Karpas-422 (cell line): ENCODE data around the gene ERBB4. TPM values are rescaled to one million over a fixed set of nuclear protein-coding genes. Genes with fewer than 3 reads are reported as not detected.

Experiments
- DNase-seq: peaks from one replicate; pipeline ENCODE4 v3.0.0-alpha.2; 2015
- H2AFZ ChIP-seq: fragments of 200-600 bp; sonication (generic); 2 replicates; pipeline ENCODE4 v1.6.1; 2014; ENCODE audit warnings: antibody characterized with exemption, low read length, mixed read lengths
- H3K27ac ChIP-seq: fragments of 200-600 bp; sonication (generic); 2 replicates; pipeline ENCODE4 v1.5.1; 2014; ENCODE audit warnings: mild to moderate bottlenecking, low read length, moderate library complexity
- H3K27me3 ChIP-seq: fragments of 200-600 bp; sonication (generic); 2 replicates; pipeline ENCODE4 v1.6.1; 2014; ENCODE audit warnings: low read length, mixed read lengths
- H3K36me3 ChIP-seq: fragments of 200-600 bp; sonication (generic); 2 replicates; pipeline ENCODE4 v1.6.1; 2014; ENCODE audit warnings: low read length, mixed read lengths; ENCODE audit not compliant: insufficient read depth
- H3K4me1 ChIP-seq: fragments of 200-600 bp; sonication (generic); 2 replicates; pipeline ENCODE4 v1.6.1; 2014; ENCODE audit warnings: mild to moderate bottlenecking, low read length, mixed read lengths
- H3K4me2 ChIP-seq: fragments of 200-600 bp; sonication (generic); 2 replicates; pipeline ENCODE4 v1.6.1; 2014; ENCODE audit warnings: low read length, low read depth, mild to moderate bottlenecking; ENCODE audit not compliant: poor library complexity, severe bottlenecking
- H3K4me3 ChIP-seq: fragments of 200-600 bp; sonication (generic); 2 replicates; pipeline ENCODE4 v1.5.1; 2014; ENCODE audit warnings: mild to moderate bottlenecking, antibody characterized with exemption, low read length, mixed read lengths
- H3K79me2 ChIP-seq: fragments of 200-600 bp; sonication (generic); 2 replicates; pipeline ENCODE4 v1.6.1; 2014; ENCODE audit warnings: mild to moderate bottlenecking, low read length, mixed read lengths
- H3K9ac ChIP-seq: fragments of 200-600 bp; sonication (generic); 2 replicates; pipeline ENCODE4 v1.6.0; 2014; ENCODE audit warnings: low read length
- H3K9me2 ChIP-seq: fragments of 200-600 bp; sonication (generic), shearing (Covaris generic); replicated peaks from 2 replicates; pipeline ENCODE4 v1.6.0; 2014; ENCODE audit warnings: mild to moderate bottlenecking, low read length, moderate library complexity; ENCODE audit not compliant: insufficient read depth
- H3K9me3 ChIP-seq: fragments of 300-700, 200-600 bp; sonication (generic); 2 replicates; pipeline ENCODE4 v1.6.1; 2014; ENCODE audit warnings: low read length, mixed read lengths
- H4K20me1 ChIP-seq: fragments of 200-600 bp; sonication (generic); 2 replicates; pipeline ENCODE4 v1.6.1; 2014; ENCODE audit warnings: mild to moderate bottlenecking, antibody characterized with exemption, low read length, low read depth; ENCODE audit not compliant: insufficient read depth
- total RNA-seq: library from RNA; depleted of rRNA; stranded (reverse); fragments of >200 nt; shearing (Covaris generic); gene quantifications from 2 replicates; pipeline ENCODE4 v1.2.3, GENCODE V29; 2014; ENCODE audit warnings: low replicate concordance

ERBB4 gene
- total RNA-seq, 1 experiment from 2014 or later: not detected

DNA sequence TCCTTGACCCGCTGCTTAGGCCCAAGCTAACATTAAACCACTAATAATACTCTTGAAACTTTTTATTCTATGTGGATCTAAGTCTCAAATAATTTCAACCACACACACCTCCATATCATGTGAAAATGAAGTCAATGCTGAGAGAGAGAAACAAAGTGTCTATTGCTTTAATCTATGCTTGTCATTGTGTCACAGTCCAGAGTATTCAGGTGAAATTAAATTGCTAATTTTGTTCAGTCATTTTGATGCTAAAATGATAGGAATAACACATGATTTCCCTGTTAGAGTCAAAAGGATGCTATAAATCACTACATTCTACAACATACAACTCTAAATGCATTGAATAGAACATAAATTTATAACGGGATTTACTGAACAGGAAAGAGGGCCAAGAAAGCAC, 195.4 kb downstream of the ERBB4 start:
- Histone ChIP-seq H3K36me3 (no peaks in the 10 kb centered on the region), H3K9me2 (no peaks in the 10 kb centered on the region), H3K4me3 (no peak overlapping the region), H3K9ac (no peak overlapping the region), H3K4me1 (no peaks in the 10 kb centered on the region), H3K79me2 (no peaks in the 10 kb centered on the region), H3K4me2 (no peak overlapping the region), H3K9me3 (peaks cover 4% of the 10 kb centered on the region; the same call in 1 of the 2 replicates), H3K27ac (no peak overlapping the region), H4K20me1 (no peaks in the 10 kb centered on the region), H2AFZ (no peak overlapping the region), H3K27me3 (no peaks in the 10 kb centered on the region)
- no peak for DNase-seq

DNA sequence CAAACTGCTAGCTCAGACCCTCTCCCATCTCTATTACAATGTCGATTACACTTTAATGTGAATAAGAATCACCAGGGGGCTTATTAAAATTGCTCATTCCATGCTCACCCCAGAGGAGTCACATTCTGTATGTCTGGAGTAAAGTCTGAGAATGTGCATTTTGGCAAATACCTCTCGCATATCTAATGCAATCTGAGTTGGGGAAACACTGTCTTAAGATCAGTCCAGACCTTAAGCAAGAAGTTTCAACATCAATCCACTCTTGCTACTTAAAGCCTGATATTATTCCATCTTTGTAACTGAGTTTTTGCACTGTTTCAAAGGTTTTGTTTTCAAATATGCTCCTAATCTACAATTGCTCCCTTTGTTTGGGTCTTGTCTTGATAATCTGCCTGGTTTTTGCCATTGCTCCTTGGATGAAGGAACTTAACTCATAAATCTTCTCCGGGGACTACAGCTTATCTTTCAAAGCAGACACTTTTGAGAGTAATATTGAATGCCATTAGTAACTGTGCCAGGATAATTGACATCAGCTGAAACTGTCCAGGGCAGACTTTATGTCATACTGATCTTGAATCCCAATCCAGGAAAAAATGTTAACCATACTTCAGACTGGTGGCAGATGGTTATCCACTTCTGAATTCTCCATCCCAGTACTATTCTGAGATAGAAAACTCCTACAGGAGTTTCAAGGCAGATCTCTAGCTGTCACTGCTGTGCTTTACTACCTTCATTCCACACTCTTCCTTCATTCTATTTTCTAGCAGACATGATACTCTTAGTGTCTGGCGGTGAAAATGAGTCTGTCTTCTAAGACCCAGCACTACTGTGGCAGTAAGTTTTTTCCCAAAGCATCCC, 200.9 kb downstream of the ERBB4 start:
- no peak overlapping the region for H3K4me2 ChIP-seq
- H3K27ac ChIP-seq: no peak overlapping the region
- no peaks in the 10 kb centered on the region for H3K27me3 ChIP-seq
- DNase-seq: no peak
- H3K4me1 ChIP-seq: no peaks in the 10 kb centered on the region
- no peaks in the 10 kb centered on the region for H4K20me1 ChIP-seq
- no peaks in the 10 kb centered on the region for H3K9me2 ChIP-seq
- H3K4me3 ChIP-seq: no peak overlapping the region
- no peaks in the 10 kb centered on the region for H3K36me3 ChIP-seq
- H3K9ac ChIP-seq: no peak overlapping the region
- peaks cover 3% of the 10 kb centered on the region; the same call in 1 of the 2 replicates for H3K9me3 ChIP-seq
- H2AFZ ChIP-seq: no peak overlapping the region
- H3K79me2 ChIP-seq: no peaks in the 10 kb centered on the region

DNA sequence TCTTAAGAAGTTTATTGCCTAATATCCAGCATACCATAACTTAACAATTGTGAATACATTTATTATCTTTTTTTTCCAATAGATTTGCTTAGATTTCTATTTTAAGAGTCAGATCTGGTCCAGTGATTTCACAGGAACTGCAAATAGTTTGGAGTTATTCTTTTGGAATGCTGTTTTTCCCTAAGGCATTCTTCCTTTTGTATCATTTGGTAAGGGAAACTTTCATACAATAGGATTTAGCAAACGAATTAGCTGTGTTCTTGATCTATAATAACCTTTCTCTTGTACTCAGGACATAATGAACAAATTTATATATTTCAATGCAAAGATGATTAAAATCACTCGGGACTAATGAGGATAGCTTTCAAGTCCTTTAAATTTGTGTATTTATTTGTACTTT, 201.6 kb downstream of the ERBB4 start:
- Histone ChIP-seq H3K9me3 (peaks cover 3% of the 10 kb centered on the region; the same call in 1 of the 2 replicates), H4K20me1 (no peaks in the 10 kb centered on the region), H3K4me1 (no peaks in the 10 kb centered on the region), H3K79me2 (no peaks in the 10 kb centered on the region), H3K4me2 (no peak overlapping the region), H3K27ac (no peak overlapping the region), H3K9ac (no peak overlapping the region), H3K27me3 (no peaks in the 10 kb centered on the region), H3K9me2 (no peaks in the 10 kb centered on the region), H2AFZ (no peak overlapping the region), H3K36me3 (no peaks in the 10 kb centered on the region), H3K4me3 (no peak overlapping the region)
- DNase-seq: no peak

GRCh38 chr2:212330263-212330662, 208.3 kb downstream of the ERBB4 start:
- peaks cover 19% of the 10 kb centered on the region for H3K9me3 ChIP-seq
- no peak overlapping the region for H3K9ac ChIP-seq
- no peak for DNase-seq
- H3K79me2 ChIP-seq: no peaks in the 10 kb centered on the region
- H2AFZ ChIP-seq: no peak overlapping the region
- H3K36me3 ChIP-seq: no peaks in the 10 kb centered on the region
- H4K20me1 ChIP-seq: no peaks in the 10 kb centered on the region
- H3K4me2 ChIP-seq: no peak overlapping the region
- no peak overlapping the region for H3K27ac ChIP-seq
- no peak overlapping the region for H3K4me3 ChIP-seq
- H3K27me3 ChIP-seq: no peaks in the 10 kb centered on the region
- no peaks in the 10 kb centered on the region for H3K4me1 ChIP-seq
- no peaks in the 10 kb centered on the region for H3K9me2 ChIP-seq

GRCh38 chr2:212328712-212329496, 209.7 kb downstream of the ERBB4 start:
- H3K27me3 ChIP-seq: no peaks in the 10 kb centered on the region
- no peak overlapping the region for H3K27ac ChIP-seq
- H3K4me1 ChIP-seq: no peaks in the 10 kb centered on the region
- H3K79me2 ChIP-seq: no peaks in the 10 kb centered on the region
- no peak overlapping the region for H3K4me3 ChIP-seq
- no peaks in the 10 kb centered on the region for H4K20me1 ChIP-seq
- no peaks in the 10 kb centered on the region for H3K9me2 ChIP-seq
- DNase-seq: no peak
- no peaks in the 10 kb centered on the region for H3K36me3 ChIP-seq
- H3K4me2 ChIP-seq: no peak overlapping the region
- no peak overlapping the region for H3K9ac ChIP-seq
- peaks cover 17% of the 10 kb centered on the region for H3K9me3 ChIP-seq
- H2AFZ ChIP-seq: no peak overlapping the region

- DNase-seq: no peak
- no peak overlapping the region for H2AFZ ChIP-seq
- no peak overlapping the region for H3K4me3 ChIP-seq
- H3K9me2 ChIP-seq: no peaks in the 10 kb centered on the region
- no peaks in the 10 kb centered on the region for H3K27me3 ChIP-seq
- no peaks in the 10 kb centered on the region for H3K79me2 ChIP-seq
- H3K9ac ChIP-seq: no peak overlapping the region
- H3K27ac ChIP-seq: no peak overlapping the region
- peaks cover 17% of the 10 kb centered on the region for H3K9me3 ChIP-seq
- no peaks in the 10 kb centered on the region for H3K36me3 ChIP-seq
- H4K20me1 ChIP-seq: no peaks in the 10 kb centered on the region
- no peak overlapping the region for H3K4me2 ChIP-seq
- H3K4me1 ChIP-seq: no peaks in the 10 kb centered on the region
These were observed 210.5 kb downstream of the ERBB4 start for GRCh38 chr2:212328136-212328535.

DNA sequence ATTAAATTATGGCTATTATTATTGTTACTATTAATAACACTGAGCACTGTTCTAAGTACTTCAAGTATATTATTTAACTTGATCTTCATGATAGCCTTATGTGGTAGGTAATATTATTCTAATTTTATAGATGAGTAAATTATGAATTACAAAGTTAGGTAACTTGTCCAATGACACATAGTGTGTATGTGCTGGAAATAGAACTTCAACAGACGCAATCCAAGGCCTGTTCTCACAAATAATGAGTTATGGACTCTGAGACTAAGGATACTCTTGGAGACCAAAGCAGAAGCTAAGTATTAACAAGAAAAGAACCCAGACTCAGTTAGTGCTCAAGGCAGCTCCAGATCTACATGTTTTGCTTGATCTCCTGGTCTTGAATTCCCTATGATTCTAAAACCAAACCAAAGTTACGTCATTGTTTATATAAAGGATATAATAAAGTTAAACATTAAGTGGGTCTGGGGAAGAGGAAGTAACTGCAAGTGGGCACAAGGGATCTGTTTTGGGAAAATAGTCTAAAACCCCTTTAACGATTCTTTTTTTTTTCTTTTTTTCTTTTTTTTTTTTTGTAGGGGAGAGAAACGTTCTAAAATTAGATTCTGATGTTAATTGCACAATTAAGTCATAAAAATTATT, 211.3 kb downstream of the ERBB4 start:
- Histone ChIP-seq H3K9me2 (no peaks in the 10 kb centered on the region), H2AFZ (no peak overlapping the region), H3K27me3 (no peaks in the 10 kb centered on the region), H3K9ac (no peak overlapping the region), H4K20me1 (no peaks in the 10 kb centered on the region), H3K4me1 (no peaks in the 10 kb centered on the region), H3K9me3 (peaks cover 20% of the 10 kb centered on the region), H3K4me3 (no peak overlapping the region), H3K79me2 (no peaks in the 10 kb centered on the region), H3K36me3 (no peaks in the 10 kb centered on the region), H3K4me2 (no peak overlapping the region), H3K27ac (no peak overlapping the region)
- DNase-seq: no peak

GRCh38 chr2:212318636-212319035, 220.0 kb downstream of the ERBB4 start:
- H3K27ac ChIP-seq: no peak overlapping the region
- H3K9me2 ChIP-seq: no peaks in the 10 kb centered on the region; the same call in 1 of the 2 replicates
- H3K9me3 ChIP-seq: peaks cover 32% of the 10 kb centered on the region
- no peaks in the 10 kb centered on the region for H3K36me3 ChIP-seq
- H3K4me2 ChIP-seq: no peak overlapping the region
- DNase-seq: no peak
- H3K79me2 ChIP-seq: no peaks in the 10 kb centered on the region
- H3K27me3 ChIP-seq: no peaks in the 10 kb centered on the region
- H2AFZ ChIP-seq: no peak overlapping the region
- H3K4me3 ChIP-seq: no peak overlapping the region
- H3K9ac ChIP-seq: no peak overlapping the region
- H4K20me1 ChIP-seq: no peaks in the 10 kb centered on the region
- H3K4me1 ChIP-seq: no peaks in the 10 kb centered on the region
